GM18505 (cell line): ENCODE measurements around the gene EDN1.

Experiments used
- ATAC-seq: cut with Tn5 transposase; IDR thresholded peaks from one replicate; pipeline ENCODE4 v1.9.1; 2021; ENCODE audit not compliant: unreplicated experiment
- POLR2A ChIP-seq: IDR thresholded peaks from 4 replicates; pipeline ENCODE4 v1.6.1; 2011; ENCODE audit warnings: borderline replicate concordance; ENCODE audit not compliant: insufficient read depth, insufficient read length; ENCODE audit errors: extremely low read depth

The EDN1 gene

GRCh38 chr6:12289933-12290820 lies at the start of gene EDN1:
TSS of gene EDN1 (plus strand) at chr6:12290361. CDS start at chr6:12290630, 269 bp downstream.
- ATAC-seq, result peak; percentile 87
- peak; percentile 48 for TF ChIP-seq POLR2A

GRCh38 chr6:12241493-12242175 lies 48.5 kb upstream of the EDN1 start:
- no peak for ATAC-seq
- TF ChIP-seq POLR2A, result no peak

- no peak for ATAC-seq
- no peak for TF ChIP-seq POLR2A
Measured at GRCh38 chr6:12243169-12243568, 47.0 kb upstream of the EDN1 start.

GRCh38 chr6:12245360-12245759 lies 44.8 kb upstream of the EDN1 start:
- no peak for ATAC-seq
- TF ChIP-seq POLR2A, result no peak

GRCh38 chr6:12245763-12246718 lies 44.1 kb upstream of the EDN1 start:
- no peak for ATAC-seq

GRCh38 chr6:12246900-12247299 lies 43.3 kb upstream of the EDN1 start:
- no peak for TF ChIP-seq POLR2A
- no peak for ATAC-seq

More at GRCh38 chr6:12245763-12246718, 44.1 kb upstream of the EDN1 start:
- no peak for TF ChIP-seq POLR2A

- ATAC-seq, result no peak
- no peak for TF ChIP-seq POLR2A
Measured at GRCh38 chr6:12249541-12250382, 40.4 kb upstream of the EDN1 start.

- TF ChIP-seq POLR2A, result no peak
- no peak for ATAC-seq
Measured at GRCh38 chr6:12250383-12250770, 39.8 kb upstream of the EDN1 start.

- ATAC-seq, result no peak
Measured at GRCh38 chr6:12254210-12254609, 36.0 kb upstream of the EDN1 start.

GRCh38 chr6:12258191-12258590 lies 32.0 kb upstream of the EDN1 start:
- ATAC-seq, result no peak
- TF ChIP-seq POLR2A, result no peak

More at GRCh38 chr6:12254210-12254609, 36.0 kb upstream of the EDN1 start:
- no peak for TF ChIP-seq POLR2A

- ATAC-seq, result no peak
- no peak for TF ChIP-seq POLR2A
Measured at GRCh38 chr6:12258591-12259075, 31.5 kb upstream of the EDN1 start.
